HepG2 (cell line): ENCODE measurements around the gene CNNM4. TPM values are rescaled to one million over a fixed set of nuclear protein-coding genes. Genes with fewer than 3 reads are reported as not detected.
A peak's percentile ranks its signal among the peaks of the same experiment; 100 is the strongest.

Experiments used
- EEA1 ChIP-seq: sonication (generic); formaldehyde crosslinking; IDR thresholded peaks from 2 replicates; pipeline ENCODE4 v1.5.1; 2020; ENCODE audit warnings: mild to moderate bottlenecking, missing genetic modification reagents, borderline replicate concordance
- HIVEP1 ChIP-seq: sonication (generic); formaldehyde crosslinking; IDR thresholded peaks from 2 replicates; pipeline ENCODE4 v1.4.0; 2020; ENCODE audit warnings: mild to moderate bottlenecking, missing genetic modification reagents
- HOXA5 ChIP-seq: sonication (generic); formaldehyde crosslinking; IDR thresholded peaks from 2 replicates; pipeline ENCODE4 v1.4.0; 2020; ENCODE audit warnings: missing genetic modification reagents
- KDM5A ChIP-seq: fragments of 200-600 bp; sonication (generic); IDR thresholded peaks from 2 replicates; pipeline ENCODE4 v1.7.0; 2018; ENCODE audit warnings: antibody characterized with exemption, mild to moderate bottlenecking, low read length, borderline replicate concordance
- KLF11 ChIP-seq: IDR thresholded peaks from 2 replicates; pipeline ENCODE4 v1.6.1; 2016; ENCODE audit warnings: missing compliant biosample characterization
- LCORL ChIP-seq, 2 experiments: fragments of 450-650 bp in 1 of 2; sonication (generic) in 1 of 2; formaldehyde crosslinking in 1 of 2; IDR thresholded peaks; 2 replicates each; pipeline versions ENCODE4 v1.5.0 to v1.6.1; 2017 to 2020; ENCODE audit warnings: antibody characterized with exemption in 1 of 2, missing genetic modification reagents in 1 of 2
- NR0B2 ChIP-seq: sonication (generic); formaldehyde crosslinking; IDR thresholded peaks from 2 replicates; pipeline ENCODE4 v1.4.0; 2020; ENCODE audit warnings: mild to moderate bottlenecking, missing genetic modification reagents
- POLR2G ChIP-seq: fragments of 200-400 bp; formaldehyde crosslinking; IDR thresholded peaks from 2 replicates; pipeline ENCODE4 v1.6.1; 2018; ENCODE audit warnings: mild to moderate bottlenecking, low read depth, low read length, moderate library complexity
- SETDB1 ChIP-seq: sonication (generic); formaldehyde crosslinking; IDR thresholded peaks from 2 replicates; pipeline ENCODE4 v1.5.1; 2020; ENCODE audit warnings: missing genetic modification reagents, mild to moderate bottlenecking, borderline replicate concordance
- SP2 ChIP-seq: sonication (generic); formaldehyde crosslinking; IDR thresholded peaks from 2 replicates; pipeline ENCODE4 v1.5.1; 2020; ENCODE audit warnings: mild to moderate bottlenecking, missing genetic modification reagents
- SYNCRIP ChIP-seq: fragments of 200-400 bp; formaldehyde crosslinking; IDR thresholded peaks from 2 replicates; pipeline ENCODE4 v1.6.1; 2018; ENCODE audit warnings: mild to moderate bottlenecking, low read depth, low read length; ENCODE audit not compliant: insufficient read depth
- TRIM22 ChIP-seq: fragments of 450-650 bp; IDR thresholded peaks from 2 replicates; pipeline ENCODE4 v1.6.1; 2017
- ZFP1 ChIP-seq: IDR thresholded peaks from 2 replicates; pipeline ENCODE4 v1.6.1; 2016
- ZFY ChIP-seq: sonication (generic); formaldehyde crosslinking; IDR thresholded peaks from 2 replicates; pipeline ENCODE4 v1.4.0; 2020; ENCODE audit warnings: missing genetic modification reagents
- ZMAT3 ChIP-seq: sonication (generic); formaldehyde crosslinking; conservative IDR thresholded peaks from 2 replicates; pipeline ENCODE4 v1.7.0; 2021; ENCODE audit warnings: missing genetic modification reagents
- ZNF138 ChIP-seq: sonication (generic); formaldehyde crosslinking; IDR thresholded peaks from 2 replicates; pipeline ENCODE4 v1.5.0; 2020; ENCODE audit warnings: mild to moderate bottlenecking, low read depth, missing genetic modification reagents
- ZNF205 ChIP-seq: IDR thresholded peaks from 2 replicates; pipeline ENCODE4 v1.6.1; 2018; ENCODE audit warnings: missing biosample characterization, missing genetic modification reagents
- ZNF224 ChIP-seq: sonication (generic); formaldehyde crosslinking; IDR thresholded peaks from 2 replicates; pipeline ENCODE4 v1.5.0; 2020; ENCODE audit warnings: mild to moderate bottlenecking, missing genetic modification reagents
- ZNF792 ChIP-seq: IDR thresholded peaks from 2 replicates; pipeline ENCODE4 v1.6.1; 2016
- polyA plus RNA-seq, 8 experiments: library from polyadenylated mRNA; depleted of rRNA in 3 of 8; stranded (reverse) in 7 of 8; unstranded in 1 of 8; fragments of >200 nt; fragmentation: Illumina TruSeq in 4 of 8; extraction: Trizol in 4 of 8; gene quantifications; 2 replicates each; pipeline versions ENCODE4 v1.2.1 to v1.2.3, GENCODE V29; 2011 to 2016; ENCODE audit warnings: low read depth in 4 of 8, missing spikeins in 1 of 8, mixed read lengths in 1 of 8; ENCODE audit not compliant: insufficient read depth in 1 of 8
- total RNA-seq, 5 experiments: library from RNA; depleted of rRNA; stranded (reverse); fragments of >200 nt; fragmentation: Illumina TruSeq; extraction: Trizol; gene quantifications; 2 replicates each; pipeline ENCODE4 v1.2.3, GENCODE V29; 2016; ENCODE audit warnings: low read depth in 1 of 5
- TF ChIP-seq, protein P1 (sequence below): sonication (generic); formaldehyde crosslinking; IDR thresholded peaks from 2 replicates; pipeline ENCODE4 v1.4.0; 2020; ENCODE audit warnings: mild to moderate bottlenecking, missing genetic modification reagents

The CNNM4 gene
- total and polyA plus RNA-seq, 2 of the 13 experiments (the other 11 are each of a cell fraction or from before 2014, with no cell fraction given) = 5.9 to 8.4 TPM

DNA sequence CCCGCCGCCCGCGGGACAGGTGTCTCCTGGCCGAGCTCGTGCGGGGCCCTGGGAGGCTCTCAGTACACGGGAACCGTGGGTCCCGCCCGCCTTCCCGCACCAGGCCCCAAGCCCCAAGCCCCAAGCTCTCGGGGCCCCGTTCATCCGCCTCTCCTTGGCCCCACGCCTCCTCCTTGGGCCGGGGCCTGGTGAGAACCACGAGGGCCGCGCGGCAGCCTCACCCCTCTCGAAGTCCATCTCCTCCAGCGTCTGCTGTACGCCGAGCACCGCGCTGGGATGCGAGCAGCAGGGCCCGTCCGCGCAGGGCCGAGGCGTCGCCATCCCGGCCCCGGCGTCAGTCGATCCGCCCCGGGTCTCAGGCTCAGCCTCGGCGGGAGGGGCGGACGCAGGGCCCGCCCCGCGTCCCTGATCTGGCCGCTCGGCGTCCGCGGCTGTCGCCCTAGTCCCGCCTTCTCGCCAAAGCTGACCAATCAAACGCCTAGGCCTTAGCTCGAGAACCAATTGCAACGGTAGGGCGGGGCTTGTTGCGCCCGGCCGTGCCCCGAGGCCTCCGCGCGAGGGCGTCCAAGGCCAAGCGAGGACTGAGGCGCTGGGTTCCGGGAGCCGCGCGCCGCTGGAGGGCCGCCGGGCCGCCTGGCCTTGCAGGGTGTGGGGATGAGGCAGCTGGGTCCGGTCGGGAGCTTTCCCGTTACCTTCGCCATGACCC, 97.1 kb downstream of the CNNM4 start, which contains the start of gene ANKRD39 (continued):
- TF ChIP-seq, protein P1, sequence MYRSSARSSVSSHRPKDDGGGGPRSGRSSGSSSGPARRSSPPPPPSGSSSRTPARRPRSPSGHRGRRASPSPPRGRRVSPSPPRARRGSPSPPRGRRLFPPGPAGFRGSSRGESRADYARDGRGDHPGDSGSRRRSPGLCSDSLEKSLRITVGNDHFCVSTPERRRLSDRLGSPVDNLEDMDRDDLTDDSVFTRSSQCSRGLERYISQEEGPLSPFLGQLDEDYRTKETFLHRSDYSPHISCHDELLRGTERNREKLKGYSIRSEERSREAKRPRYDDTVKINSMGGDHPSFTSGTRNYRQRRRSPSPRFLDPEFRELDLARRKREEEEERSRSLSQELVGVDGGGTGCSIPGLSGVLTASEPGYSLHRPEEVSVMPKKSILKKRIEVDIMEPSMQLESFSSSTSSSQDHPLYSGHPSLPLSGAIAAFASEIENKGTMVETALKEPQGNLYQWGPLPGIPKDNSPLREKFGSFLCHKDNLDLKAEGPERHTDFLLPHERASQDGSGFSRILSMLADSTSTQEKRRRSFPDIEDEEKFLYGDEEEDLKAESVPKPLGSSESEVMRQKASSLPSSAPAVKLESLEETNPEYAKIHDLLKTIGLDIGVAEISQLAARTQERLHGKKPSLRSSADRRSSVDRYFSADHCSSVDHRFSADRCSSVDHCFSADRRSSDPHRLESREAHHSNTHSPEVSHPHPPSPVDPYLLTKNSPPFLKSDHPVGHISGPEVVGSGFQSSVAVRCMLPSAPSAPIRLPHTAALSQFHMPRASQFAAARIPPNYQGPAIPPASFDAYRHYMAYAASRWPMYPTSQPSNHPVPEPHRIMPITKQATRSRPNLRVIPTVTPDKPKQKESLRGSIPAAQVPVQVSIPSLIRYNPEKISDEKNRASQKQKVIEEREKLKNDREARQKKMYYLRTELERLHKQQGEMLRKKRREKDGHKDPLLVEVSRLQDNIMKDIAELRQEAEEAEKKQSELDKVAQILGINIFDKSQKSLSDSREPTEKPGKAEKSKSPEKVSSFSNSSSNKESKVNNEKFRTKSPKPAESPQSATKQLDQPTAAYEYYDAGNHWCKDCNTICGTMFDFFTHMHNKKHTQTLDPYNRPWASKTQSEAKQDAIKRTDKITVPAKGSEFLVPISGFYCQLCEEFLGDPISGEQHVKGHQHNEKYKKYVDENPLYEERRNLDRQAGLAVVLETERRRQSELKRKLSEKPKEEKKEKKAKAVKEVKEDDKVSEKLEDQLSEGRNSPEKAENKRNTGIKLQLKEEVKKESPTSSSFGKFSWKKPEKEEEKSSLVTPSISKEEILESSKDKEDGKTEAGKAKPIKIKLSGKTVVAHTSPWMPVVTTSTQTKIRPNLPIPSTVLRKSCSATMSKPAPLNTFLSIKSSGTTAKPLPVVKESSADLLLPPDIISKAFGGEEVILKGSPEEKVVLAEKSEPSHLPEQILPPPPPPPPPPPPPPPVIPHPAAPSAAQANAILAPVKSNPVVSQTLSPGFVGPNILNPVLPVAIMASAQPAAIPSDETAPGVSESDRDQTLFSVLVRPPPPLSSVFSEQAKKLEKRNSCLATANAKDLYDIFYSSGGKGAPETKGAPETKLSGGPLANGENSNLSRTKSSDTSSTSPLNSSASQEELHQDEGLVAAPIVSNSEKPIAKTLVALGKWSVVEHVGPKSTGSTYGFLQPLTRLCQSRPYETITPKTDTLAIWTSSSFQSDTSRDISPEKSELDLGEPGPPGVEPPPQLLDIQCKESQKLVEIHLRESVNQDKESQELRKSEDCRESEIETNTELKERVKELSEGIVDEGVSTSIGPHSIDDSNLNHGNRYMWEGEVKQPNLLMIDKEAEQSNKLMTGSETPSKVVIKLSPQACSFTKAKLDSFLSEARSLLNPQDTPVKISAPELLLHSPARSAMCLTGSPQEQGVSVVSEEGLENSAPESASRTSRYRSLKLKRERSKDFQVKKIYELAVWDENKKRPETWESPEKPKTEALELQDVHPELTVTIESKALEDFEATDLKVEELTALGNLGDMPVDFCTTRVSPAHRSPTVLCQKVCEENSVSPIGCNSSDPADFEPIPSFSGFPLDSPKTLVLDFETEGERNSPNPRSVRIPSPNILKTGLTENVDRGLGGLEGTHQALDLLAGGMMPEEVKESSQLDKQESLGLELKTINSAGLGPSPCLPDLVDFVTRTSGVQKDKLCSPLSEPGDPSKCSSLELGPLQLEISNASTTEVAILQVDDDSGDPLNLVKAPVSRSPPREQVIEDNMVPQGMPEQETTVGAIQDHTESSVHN (CRISPR knock-in tag) = no peak
- TF ChIP-seq ZNF224 (CRISPR knock-in tag) (peak; percentile 37; the same call in 1 of the 2 replicates), POLR2G (peak; percentile 95), ZNF138 (CRISPR knock-in tag) (peak; percentile 95), SETDB1 (CRISPR knock-in tag) (no peak), ZMAT3 (CRISPR knock-in tag) (peak; percentile 97), SP2 (CRISPR knock-in tag) (peak; percentile 100), KDM5A (no peak), KLF11 (CRISPR knock-in tag) (peak; percentile 34; the same call in 1 of the 2 replicates), ZNF205 (CRISPR knock-in tag) (peak; percentile 50), ZFP1 (CRISPR knock-in tag) (0 out of 2 replicates have a peak, but pooled peaks have one; percentile 46), LCORL (IDR thresholded peaks at IDR 0.05) (no peak), LCORL (CRISPR knock-in tag; IDR thresholded peaks at IDR 0.05) (0 out of 2 replicates have a peak, but pooled peaks have one; percentile 24), NR0B2 (CRISPR knock-in tag) (peak; percentile 82; the same call in 1 of the 2 replicates), HIVEP1 (CRISPR knock-in tag) (no peak; the same call in 1 of the 2 replicates), SYNCRIP (no peak), TRIM22 (no peak), EEA1 (CRISPR knock-in tag) (peak; percentile 93), ZNF792 (peak; percentile 57; the same call in 1 of the 2 replicates), HOXA5 (CRISPR knock-in tag) (peak; percentile 98), ZFY (CRISPR knock-in tag) (peak; percentile 99)
